Dendritic cell treated with granulocyte-macrophage colony-stimulating factor and Interleukin-4, amounts not matched to agents 40 ng/mL and 50 ng/mL, for 4 days (primary cell): ENCODE results near the gene BMP7.

ENCODE experiments used
- H3K27ac Mint-ChIP-seq: one replicate; pipeline ENCODE4 v1.8.0; 2022; ENCODE audit warnings: mild to moderate bottlenecking, mixed read lengths
- H3K27me3 Mint-ChIP-seq: one replicate; pipeline ENCODE4 v1.8.0; 2022; ENCODE audit warnings: mild to moderate bottlenecking, mixed read lengths
- H3K36me3 Mint-ChIP-seq: one replicate; pipeline ENCODE4 v1.8.0; 2022; ENCODE audit warnings: low read depth, mixed read lengths
- H3K4me1 Mint-ChIP-seq: one replicate; pipeline ENCODE4 v1.8.0; 2022; ENCODE audit warnings: low read depth, mixed read lengths
- H3K4me3 Mint-ChIP-seq: one replicate; pipeline ENCODE4 v1.8.0; 2022; ENCODE audit warnings: mild to moderate bottlenecking, moderate library complexity, mixed read lengths
- H3K9me3 Mint-ChIP-seq: one replicate; pipeline ENCODE4 v1.8.0; 2022; ENCODE audit warnings: mixed read lengths
- intact Hi-C: fragments of 100-400 bp; cut with micrococcal nuclease; formaldehyde crosslinking; loops from one replicate; pipeline ENCODE4 v1.15.0; 2022

The BMP7 gene

DNA sequence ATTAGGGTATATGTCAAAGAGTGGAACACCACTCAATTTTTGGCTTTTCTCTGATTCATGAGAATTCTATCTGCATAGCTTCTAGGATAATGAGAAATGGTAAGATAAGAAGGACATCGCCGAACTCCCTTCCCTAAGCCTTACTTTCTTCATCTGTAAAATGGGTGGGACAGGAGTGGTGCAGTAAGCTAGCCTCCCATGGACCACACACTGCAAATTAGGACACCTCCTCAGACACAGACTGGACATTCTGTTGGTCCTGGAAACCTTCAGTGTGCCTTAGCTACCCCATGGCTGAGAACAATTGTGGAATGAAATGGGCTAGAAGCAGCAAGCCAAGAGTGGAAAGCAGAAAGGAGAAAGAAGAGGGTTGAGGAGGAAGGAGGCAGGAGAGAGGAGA lies 89.6 kb downstream of the BMP7 start:
- no peak overlapping the region for H3K4me3 Mint-ChIP-seq
- no peak overlapping the region for H3K27ac Mint-ChIP-seq
- no peaks in the 10 kb centered on the region for H3K36me3 Mint-ChIP-seq
- peaks cover 6% of the 10 kb centered on the region for H3K4me1 Mint-ChIP-seq
- intact Hi-C loops = no loop called here
- peaks cover 18% of the 10 kb centered on the region for H3K27me3 Mint-ChIP-seq
- no peaks in the 10 kb centered on the region for H3K9me3 Mint-ChIP-seq

DNA sequence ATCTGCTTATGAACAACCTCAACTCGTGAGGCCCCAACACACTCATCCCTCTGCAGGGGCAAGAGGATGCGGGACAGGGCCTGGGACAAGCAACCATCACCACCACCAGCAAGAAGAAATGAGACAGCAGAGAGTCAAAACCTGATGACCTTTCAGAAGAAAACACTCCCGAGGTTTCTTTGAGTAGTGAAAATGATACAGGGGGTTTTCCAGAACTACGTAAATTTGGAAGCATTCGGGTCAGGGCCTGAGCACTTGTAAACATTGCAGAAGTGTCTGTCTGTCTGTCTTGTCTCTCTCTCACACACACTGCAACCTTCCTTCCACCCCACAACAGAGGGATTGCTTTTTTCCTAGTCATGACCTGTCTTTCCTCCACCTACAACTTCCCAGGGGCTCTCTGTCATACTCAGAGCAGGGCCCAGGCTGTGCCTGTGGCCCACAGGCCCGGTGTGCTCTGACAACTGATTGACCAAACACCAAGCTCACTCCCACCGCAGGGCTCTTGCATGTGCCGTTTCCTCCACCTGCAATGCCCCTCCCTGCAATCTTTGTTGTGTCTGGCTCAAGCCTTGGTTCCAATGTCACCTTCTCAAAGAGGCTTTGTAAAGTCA lies 90.9 kb downstream of the BMP7 start:
- Mint-ChIP-seq H3K4me1 (peaks cover 6% of the 10 kb centered on the region), H3K27ac (no peak overlapping the region), H3K27me3 (peaks cover 18% of the 10 kb centered on the region), H3K36me3 (no peaks in the 10 kb centered on the region), H3K4me3 (no peak overlapping the region), H3K9me3 (no peaks in the 10 kb centered on the region)
- intact Hi-C loops = no loop called here

DNA sequence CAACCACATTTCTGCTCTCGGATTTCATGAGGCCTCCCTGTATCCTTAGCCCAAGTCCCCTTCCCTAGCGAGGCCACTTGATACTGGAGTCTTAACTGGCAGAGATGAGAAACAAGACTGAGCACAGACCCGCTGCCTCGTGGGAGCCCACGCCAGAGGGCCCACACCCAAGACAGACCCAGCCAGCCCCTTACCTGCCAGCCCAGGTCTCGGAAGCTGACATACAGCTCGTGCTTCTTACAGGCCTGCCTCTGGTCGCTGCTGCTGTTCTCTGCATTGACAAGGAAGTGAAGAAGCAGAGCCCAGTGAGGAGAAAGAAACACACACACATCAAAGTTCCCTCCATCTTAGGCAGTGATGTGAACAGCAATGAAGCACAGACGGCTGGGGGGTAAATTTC lies 91.7 kb downstream of the BMP7 start:
- Mint-ChIP-seq H3K4me3 (no peak overlapping the region), H3K36me3 (no peaks in the 10 kb centered on the region), H3K27ac (no peak overlapping the region), H3K27me3 (peaks cover 12% of the 10 kb centered on the region), H3K4me1 (peaks cover 6% of the 10 kb centered on the region), H3K9me3 (no peaks in the 10 kb centered on the region)
- intact Hi-C loops = no loop called here

DNA sequence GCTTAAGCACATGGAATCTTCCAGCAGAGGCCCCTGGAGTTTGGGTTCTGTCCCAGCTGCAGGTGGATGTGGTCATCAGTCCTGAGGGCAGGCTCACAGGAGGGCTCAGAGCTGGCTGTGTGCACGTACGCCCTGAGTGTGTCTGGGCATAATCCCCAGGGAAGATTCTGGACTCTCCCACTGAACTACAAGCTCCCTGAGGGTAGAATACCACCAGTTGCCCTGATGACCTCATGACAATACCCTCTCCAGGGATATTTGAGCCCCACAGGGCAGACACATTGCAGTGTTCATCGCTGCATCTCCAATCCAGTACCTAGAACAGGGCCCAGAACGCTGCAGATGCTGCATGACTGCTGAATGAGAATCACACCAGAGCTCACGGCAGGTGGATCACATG lies 92.5 kb downstream of the BMP7 start:
- Mint-ChIP-seq H3K27ac (no peak overlapping the region), H3K9me3 (no peaks in the 10 kb centered on the region), H3K36me3 (no peaks in the 10 kb centered on the region), H3K4me1 (peaks cover 6% of the 10 kb centered on the region), H3K27me3 (peaks cover 4% of the 10 kb centered on the region), H3K4me3 (no peak overlapping the region)
- intact Hi-C loops = no loop called here

DNA sequence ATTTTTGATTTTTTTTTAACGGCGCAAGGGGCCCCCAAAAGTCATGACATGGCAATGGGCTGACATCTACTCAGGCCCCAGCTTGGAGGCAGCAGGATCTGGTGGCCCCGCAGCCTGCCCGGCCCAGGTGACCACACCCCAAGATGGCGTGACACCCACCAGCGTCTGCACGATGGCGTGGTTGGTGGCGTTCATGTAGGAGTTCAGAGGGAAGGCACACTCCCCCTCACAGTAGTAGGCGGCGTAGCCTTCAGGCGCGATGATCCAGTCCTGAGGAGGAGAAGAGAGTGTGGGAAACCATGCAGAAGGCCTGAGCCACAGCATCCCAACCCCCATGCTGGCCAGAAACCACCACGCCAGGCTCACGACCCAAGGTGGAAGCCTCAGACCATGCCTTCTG lies 93.4 kb downstream of the BMP7 start:
- Mint-ChIP-seq H3K4me3 (no peak overlapping the region), H3K36me3 (no peaks in the 10 kb centered on the region), H3K4me1 (peaks cover 3% of the 10 kb centered on the region), H3K27me3 (peaks cover 2% of the 10 kb centered on the region), H3K27ac (no peak overlapping the region), H3K9me3 (no peaks in the 10 kb centered on the region)
- intact Hi-C loops = no loop called here

DNA sequence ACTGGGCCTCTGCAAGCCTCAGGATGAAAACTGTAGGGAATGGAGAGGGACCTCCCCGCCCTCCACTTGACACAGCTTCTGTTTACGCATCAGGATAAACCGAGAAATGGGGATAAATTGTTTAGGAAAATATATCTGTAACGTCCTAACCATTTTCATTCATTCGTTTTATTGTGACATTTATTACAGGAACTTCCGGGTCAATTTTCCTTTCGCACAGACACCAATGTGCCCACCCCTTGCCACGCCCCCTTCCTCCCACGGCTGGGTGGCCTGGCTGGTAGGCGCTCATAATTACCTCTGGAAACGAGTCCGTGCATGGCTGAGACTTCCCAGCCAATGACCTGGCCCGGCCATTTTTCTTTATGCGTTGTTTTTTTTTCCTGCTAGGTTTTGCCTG lies 96.1 kb downstream of the BMP7 start:
- Mint-ChIP-seq H3K9me3 (no peaks in the 10 kb centered on the region), H3K4me1 (no peaks in the 10 kb centered on the region), H3K27ac (no peak overlapping the region), H3K27me3 (no peaks in the 10 kb centered on the region), H3K4me3 (no peak overlapping the region), H3K36me3 (no peaks in the 10 kb centered on the region)
- intact Hi-C loops = no loop called here

DNA sequence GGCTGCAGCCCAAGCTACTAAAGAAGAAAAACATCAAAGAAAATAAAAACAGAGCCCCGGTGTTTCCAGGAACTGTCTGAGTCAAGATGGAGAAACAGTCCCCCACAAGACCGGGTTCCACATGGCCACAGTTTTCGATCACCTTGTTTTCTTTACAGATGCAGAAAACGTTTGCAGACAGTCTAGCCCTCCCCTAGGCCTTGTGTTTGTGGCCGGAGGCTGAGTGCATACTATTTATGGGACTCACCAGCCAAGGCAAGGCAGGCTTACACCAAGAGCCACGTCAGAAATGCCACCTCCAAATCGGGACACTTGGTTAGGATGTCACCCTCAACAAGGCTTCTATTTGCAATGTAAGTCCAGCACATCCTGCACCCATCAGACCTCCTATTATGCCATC lies 97.3 kb downstream of the BMP7 start:
- Mint-ChIP-seq H3K27me3 (no peaks in the 10 kb centered on the region), H3K4me3 (no peak overlapping the region), H3K27ac (no peak overlapping the region), H3K4me1 (no peaks in the 10 kb centered on the region), H3K9me3 (no peaks in the 10 kb centered on the region), H3K36me3 (no peaks in the 10 kb centered on the region)
- intact Hi-C loops = no loop called here

DNA sequence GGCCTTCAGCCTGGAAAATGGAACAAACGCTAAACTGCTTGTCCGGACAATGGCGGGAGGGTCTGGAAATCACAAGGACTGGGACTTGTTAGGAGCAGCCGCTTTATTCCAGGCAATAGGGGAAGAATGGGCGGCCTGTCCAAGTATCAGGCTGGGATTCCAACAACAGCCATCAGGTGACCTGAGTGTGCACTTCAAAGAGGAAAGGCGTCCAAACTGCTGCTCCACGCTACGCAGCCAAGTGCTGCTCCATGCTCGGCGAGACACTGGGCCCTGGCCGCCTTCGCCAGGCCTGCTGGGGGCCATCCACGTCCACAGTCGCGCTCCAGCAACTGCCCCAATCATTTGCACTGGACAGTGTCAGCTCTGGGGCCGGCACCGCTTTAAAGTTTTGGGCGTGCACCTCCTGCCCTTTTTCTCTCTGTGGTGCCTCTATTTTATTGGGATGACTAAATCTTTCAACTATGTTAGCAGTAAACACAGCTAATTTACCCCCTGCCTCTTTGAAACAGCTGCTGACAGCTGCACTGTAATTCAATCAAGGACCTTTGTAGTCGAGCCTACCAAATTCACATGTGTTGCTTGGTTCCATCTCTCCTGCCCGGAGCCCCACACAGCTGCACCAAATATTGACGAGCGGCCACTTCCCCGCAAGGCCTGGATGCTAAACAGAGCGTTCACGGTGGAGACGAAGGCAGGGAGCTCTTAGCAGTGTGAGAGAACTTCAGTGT lies 98.3 kb downstream of the BMP7 start:
- intact Hi-C loops = no loop called here
- Mint-ChIP-seq H3K4me1 (no peaks in the 10 kb centered on the region), H3K27ac (no peak overlapping the region), H3K36me3 (no peaks in the 10 kb centered on the region), H3K9me3 (no peaks in the 10 kb centered on the region), H3K4me3 (no peak overlapping the region), H3K27me3 (no peaks in the 10 kb centered on the region)

DNA sequence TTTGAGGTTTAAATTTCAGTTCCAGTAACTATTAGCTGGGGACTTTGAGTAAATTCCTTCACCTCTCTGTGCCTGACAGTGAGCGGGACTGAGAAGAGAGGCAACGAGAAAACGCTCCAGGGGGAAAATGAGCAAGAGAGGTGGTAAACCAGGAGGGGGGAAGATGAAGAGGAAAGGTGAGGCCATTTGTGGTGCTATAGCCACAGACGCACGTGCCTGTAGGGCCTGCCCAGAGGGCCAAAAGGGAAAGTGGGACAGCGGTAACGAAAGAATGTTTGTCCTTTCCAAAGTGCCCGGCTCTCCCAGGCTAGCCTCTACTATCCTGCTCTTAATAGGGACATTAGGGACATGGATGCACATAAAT lies 99.2 kb downstream of the BMP7 start:
- H3K9me3 Mint-ChIP-seq = no peaks in the 10 kb centered on the region
- no peaks in the 10 kb centered on the region for H3K4me1 Mint-ChIP-seq
- H3K27ac Mint-ChIP-seq = no peak overlapping the region
- H3K36me3 Mint-ChIP-seq = no peaks in the 10 kb centered on the region
- no peaks in the 10 kb centered on the region for H3K27me3 Mint-ChIP-seq
- no peak overlapping the region for H3K4me3 Mint-ChIP-seq
- intact Hi-C loops = no loop called here

DNA sequence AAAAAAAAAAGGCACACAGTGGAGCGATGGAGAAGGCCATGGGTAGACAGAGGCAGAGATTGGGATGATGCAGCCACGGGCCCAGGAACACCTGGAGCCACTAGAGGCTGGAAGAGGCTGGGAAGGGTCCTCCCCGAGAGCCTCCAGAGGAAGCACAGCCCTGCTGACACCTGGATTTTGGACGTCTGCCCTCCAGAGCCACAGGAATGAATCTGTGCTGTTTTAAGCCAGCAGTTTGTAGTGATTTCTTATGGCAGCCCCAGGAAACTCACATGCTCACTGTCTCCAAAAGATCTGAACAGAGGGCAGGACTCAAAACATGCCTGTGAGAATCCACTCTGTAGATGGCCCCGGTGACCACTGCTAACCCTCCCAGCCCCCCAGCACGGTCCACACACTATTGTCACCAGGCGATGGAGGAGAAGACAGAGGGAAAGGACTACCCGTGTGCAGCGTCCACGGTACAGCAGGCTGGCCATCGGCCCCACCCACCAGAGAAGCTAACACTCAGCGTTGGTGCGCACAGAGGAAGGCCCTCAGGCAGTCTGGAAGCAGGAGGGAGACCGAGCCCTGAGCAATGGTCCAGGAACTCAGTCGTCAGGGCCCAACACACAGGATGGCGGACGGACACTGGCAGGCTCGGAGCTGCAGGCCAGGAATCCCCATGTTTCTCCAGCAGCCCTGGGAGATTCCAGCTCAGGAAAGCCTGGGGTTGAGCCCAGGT lies 99.7 kb downstream of the BMP7 start:
- H3K36me3 Mint-ChIP-seq = no peaks in the 10 kb centered on the region
- H3K4me1 Mint-ChIP-seq = no peaks in the 10 kb centered on the region
- no peaks in the 10 kb centered on the region for H3K9me3 Mint-ChIP-seq
- H3K27ac Mint-ChIP-seq = no peak overlapping the region
- no peak overlapping the region for H3K4me3 Mint-ChIP-seq
- no peaks in the 10 kb centered on the region for H3K27me3 Mint-ChIP-seq
- intact Hi-C loops = no loop called here

DNA sequence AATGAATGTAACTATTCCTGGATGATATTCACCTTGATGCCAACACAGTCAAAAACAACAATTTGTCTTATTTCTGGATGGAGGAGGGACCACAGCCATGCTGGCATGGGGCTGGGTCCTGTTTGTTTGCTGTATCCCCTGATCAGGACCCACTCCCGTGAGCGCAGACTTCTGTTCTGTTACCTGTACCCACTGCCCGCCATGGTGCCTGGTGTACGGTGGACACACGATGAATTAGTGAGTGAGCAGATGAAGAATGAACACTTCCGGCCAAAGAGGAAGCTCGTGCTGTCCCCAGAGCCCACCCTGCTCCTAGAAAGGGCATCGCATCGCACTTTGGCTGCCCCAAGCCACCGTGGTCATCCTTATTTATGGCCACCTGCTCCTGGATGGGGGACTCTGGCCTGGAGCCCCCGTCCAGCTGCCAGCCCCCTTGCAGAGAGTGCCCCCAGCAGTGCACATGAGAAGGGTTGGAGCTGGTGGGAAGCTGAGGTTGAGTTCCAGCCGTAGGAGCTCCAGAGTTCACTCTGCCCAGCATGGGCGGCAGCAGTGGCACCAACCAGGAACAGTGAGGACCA lies 100.9 kb downstream of the BMP7 start:
- Mint-ChIP-seq H3K9me3 (no peaks in the 10 kb centered on the region), H3K27me3 (no peaks in the 10 kb centered on the region), H3K36me3 (no peaks in the 10 kb centered on the region), H3K27ac (no peak overlapping the region), H3K4me1 (no peaks in the 10 kb centered on the region), H3K4me3 (no peak overlapping the region)
- intact Hi-C loops = no loop called here

DNA sequence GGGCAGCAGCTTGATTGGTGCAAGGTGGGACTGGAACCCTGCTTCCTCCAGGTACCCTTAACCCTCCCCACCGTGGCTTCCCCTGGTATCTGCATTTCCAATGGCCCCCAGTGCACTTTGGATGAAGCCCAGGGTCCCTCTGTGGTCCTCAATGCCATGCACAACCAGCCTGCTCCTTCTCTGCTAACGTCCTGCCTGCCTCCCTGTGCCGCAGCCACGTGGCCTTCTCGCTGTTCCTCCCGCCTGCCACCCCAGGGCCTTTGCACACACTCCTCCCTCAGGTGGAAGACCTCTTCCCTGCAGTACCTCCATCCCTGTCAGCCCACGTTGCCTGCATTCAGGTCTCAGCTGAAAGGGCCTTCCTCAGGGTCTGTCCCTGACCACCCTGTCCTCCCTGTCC lies 101.6 kb downstream of the BMP7 start:
- intact Hi-C loops = no loop called here
- no peaks in the 10 kb centered on the region for H3K9me3 Mint-ChIP-seq
- no peak overlapping the region for H3K4me3 Mint-ChIP-seq
- no peaks in the 10 kb centered on the region for H3K27me3 Mint-ChIP-seq
- no peaks in the 10 kb centered on the region for H3K36me3 Mint-ChIP-seq
- H3K4me1 Mint-ChIP-seq = no peaks in the 10 kb centered on the region
- H3K27ac Mint-ChIP-seq = no peak overlapping the region

DNA sequence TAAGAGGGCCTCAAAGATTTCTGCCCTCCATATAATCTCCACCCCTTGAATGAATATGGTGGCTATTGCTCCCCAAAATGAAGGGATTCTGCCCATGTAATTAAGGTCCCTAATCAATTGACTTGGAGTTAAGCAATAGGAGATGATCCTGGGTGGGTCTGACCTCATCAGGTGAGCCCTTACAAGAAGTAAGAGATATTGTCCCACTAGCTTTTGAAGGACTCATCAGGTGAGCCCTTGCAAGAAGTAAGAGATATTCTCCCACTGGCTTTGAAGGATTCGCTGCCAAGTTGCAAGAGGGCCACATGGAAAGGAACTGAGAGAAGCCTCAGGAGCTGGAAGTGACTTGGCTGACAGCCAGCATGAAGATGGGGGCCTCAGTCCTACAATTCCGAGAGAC lies 103.4 kb downstream of the BMP7 start:
- Mint-ChIP-seq H3K36me3 (no peaks in the 10 kb centered on the region), H3K9me3 (no peaks in the 10 kb centered on the region), H3K27me3 (no peaks in the 10 kb centered on the region), H3K27ac (no peak overlapping the region), H3K4me1 (no peaks in the 10 kb centered on the region), H3K4me3 (no peak overlapping the region)
- intact Hi-C loops = no loop called here

DNA sequence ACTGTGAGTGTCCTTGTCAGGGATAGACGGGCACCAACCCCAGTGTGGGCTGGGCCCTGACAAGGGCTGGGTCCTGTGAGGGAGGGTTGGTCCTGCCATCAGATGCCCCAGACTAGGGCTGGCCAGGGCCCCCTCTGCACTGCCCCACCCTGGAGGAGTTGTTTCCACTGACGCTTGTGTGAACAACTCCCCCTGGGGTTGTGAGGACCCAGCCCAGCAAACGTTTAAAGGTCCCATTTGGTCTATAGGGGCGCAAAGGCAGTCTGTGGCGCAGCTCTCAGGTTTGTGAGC lies 104.1 kb downstream of the BMP7 start:
- no peak overlapping the region for H3K27ac Mint-ChIP-seq
- no peak overlapping the region for H3K4me3 Mint-ChIP-seq
- H3K4me1 Mint-ChIP-seq = no peaks in the 10 kb centered on the region
- intact Hi-C loops = no loop called here
- no peaks in the 10 kb centered on the region for H3K36me3 Mint-ChIP-seq
- no peaks in the 10 kb centered on the region for H3K27me3 Mint-ChIP-seq
- no peaks in the 10 kb centered on the region for H3K9me3 Mint-ChIP-seq
